IMR-90 (cell line): ENCODE measurements around the gene ADTRP. TPM values are rescaled to one million over a fixed set of nuclear protein-coding genes. Genes with fewer than 3 reads are reported as not detected.
A peak's percentile ranks its signal among the peaks of the same experiment; 100 is the strongest.

Source experiments
- ATAC-seq: fragments of 200-7000 bp; cut with Tn5 transposase; 2 replicates; pipeline ENCODE4 v1.9.1; 2020; ENCODE audit warnings: low read depth, mild to moderate bottlenecking, moderate library complexity
- BruUV-seq: library from RNA; stranded (reverse); fragments of 400-500 nt; replicated peaks from 2 replicates; lab custom pipeline; 2021; lab: Mats Ljungman, UMichigan
- CTCF ChIA-PET: fragments of 300-600 bp; formaldehyde crosslinking; extraction: SDS; loops from one replicate; lab custom pipeline; 2021; ENCODE audit warnings: antibody characterized with exemption; lab: Yijun Ruan, JAX
- POLR2A ChIA-PET: fragments of 300-600 bp; sonication (Branson Sonifier 250); formaldehyde crosslinking; loops from one replicate; lab custom pipeline; 2022; ENCODE audit warnings: antibody characterized with exemption; ENCODE audit not compliant: unreplicated experiment; lab: Charles Lee
- DNase-seq: peaks from one replicate; pipeline ENCODE4 v3.0.0; 2013
- H2AFZ ChIP-seq: replicated peaks from 2 replicates; pipeline ENCODE3; 2013; ENCODE audit warnings: low read length, mild to moderate bottlenecking; ENCODE audit not compliant: poor library complexity
- H2AK5ac ChIP-seq: 2 replicates; pipeline ENCODE4 v1.6.1; 2013; ENCODE audit warnings: low read depth, low read length, inconsistent platforms
- H2AK9ac ChIP-seq: replicated peaks from 2 replicates; pipeline ENCODE3; 2013; ENCODE audit warnings: mild to moderate bottlenecking, low read depth, low read length, moderate library complexity; ENCODE audit not compliant: poor library complexity
- H2BK120ac ChIP-seq: 2 replicates; pipeline ENCODE4 v1.6.1; 2013; ENCODE audit warnings: low read depth, low read length, inconsistent platforms
- H2BK15ac ChIP-seq: 3 replicates; pipeline ENCODE4 v1.6.1; 2013; ENCODE audit warnings: low read depth, low read length, inconsistent platforms
- H2BK20ac ChIP-seq: 2 replicates; pipeline ENCODE4 v1.6.1; 2013; ENCODE audit warnings: low read depth, mild to moderate bottlenecking, inconsistent platforms, low read length, moderate library complexity
- H2BK5ac ChIP-seq: 2 replicates; pipeline ENCODE4 v1.6.1; 2013; ENCODE audit warnings: mild to moderate bottlenecking, low read depth, low read length, inconsistent platforms; ENCODE audit not compliant: poor library complexity, severe bottlenecking
- H3K14ac ChIP-seq: replicated peaks from 2 replicates; pipeline ENCODE4 v1.6.1; 2013; ENCODE audit warnings: low read depth, low read length, inconsistent platforms
- H3K18ac ChIP-seq: 2 replicates; pipeline ENCODE4 v1.6.1; 2013; ENCODE audit warnings: low read depth, low read length, control low read depth
- H3K23ac ChIP-seq: 2 replicates; pipeline ENCODE4 v1.6.1; 2013; ENCODE audit warnings: low read depth, low read length, inconsistent platforms
- H3K27ac ChIP-seq: 2 replicates; pipeline ENCODE4 v1.5.1; 2013; ENCODE audit warnings: mild to moderate bottlenecking, control low read depth, low read length; ENCODE audit not compliant: insufficient read depth
- H3K27me3 ChIP-seq: 2 replicates; pipeline ENCODE4 v1.6.1; 2013; ENCODE audit warnings: low read length; ENCODE audit not compliant: control insufficient read depth, insufficient read depth
- H3K36me3 ChIP-seq: 2 replicates; pipeline ENCODE4 v1.6.1; 2013; ENCODE audit warnings: low read length, mixed read lengths; ENCODE audit not compliant: control insufficient read depth, insufficient read depth
- H3K4ac ChIP-seq: 2 replicates; pipeline ENCODE4 v1.6.1; 2013; ENCODE audit warnings: low read depth, low read length, inconsistent platforms
- H3K4me1 ChIP-seq: 2 replicates; pipeline ENCODE4 v1.6.1; 2013; ENCODE audit warnings: low read length, mixed read lengths; ENCODE audit not compliant: control insufficient read depth, insufficient read depth
- H3K4me2 ChIP-seq: 2 replicates; pipeline ENCODE4 v1.6.1; 2013; ENCODE audit warnings: low read depth, mild to moderate bottlenecking, control low read depth, low read length, moderate library complexity
- H3K4me3 ChIP-seq: 2 replicates; pipeline ENCODE4 v1.5.1; 2013; ENCODE audit warnings: low read depth, mild to moderate bottlenecking, control low read depth, low read length, moderate library complexity; ENCODE audit not compliant: insufficient read depth
- H3K56ac ChIP-seq: 2 replicates; pipeline ENCODE4 v1.6.1; 2013; ENCODE audit warnings: low read length, inconsistent platforms; ENCODE audit not compliant: insufficient read depth; ENCODE audit errors: extremely low read depth
- H3K79me1 ChIP-seq, 2 experiments: 2 replicates each; pipeline ENCODE4 v1.6.1; 2013; ENCODE audit warnings: low read length in 2 of 2, inconsistent platforms in 1 of 2, low read depth in 1 of 2
- H3K9ac ChIP-seq: 2 replicates; pipeline ENCODE4 v1.6.1; 2013; ENCODE audit warnings: low read depth, low read length, control low read depth
- H3K9me1 ChIP-seq: 2 replicates; pipeline ENCODE4 v1.6.1; 2013; ENCODE audit warnings: low read length, inconsistent platforms; ENCODE audit not compliant: insufficient read depth
- H3K9me3 ChIP-seq: 2 replicates; pipeline ENCODE4 v1.6.1; 2013; ENCODE audit warnings: low read length; ENCODE audit not compliant: control insufficient read depth, insufficient read depth
- H4K20me1 ChIP-seq: 2 replicates; pipeline ENCODE4 v1.6.1; 2013; ENCODE audit warnings: low read length, inconsistent platforms; ENCODE audit not compliant: insufficient read depth
- H4K5ac ChIP-seq: 2 replicates; pipeline ENCODE4 v1.6.1; 2013; ENCODE audit warnings: mild to moderate bottlenecking, low read depth, low read length, control low read depth
- H4K8ac ChIP-seq, 2 experiments: 2 replicates each; pipeline ENCODE4 v1.6.1; 2013; ENCODE audit warnings: low read depth in 2 of 2, low read length in 2 of 2, control low read depth in 1 of 2, inconsistent platforms in 1 of 2
- H4K91ac ChIP-seq: 2 replicates; pipeline ENCODE4 v1.6.1; 2013; ENCODE audit warnings: low read depth, low read length, inconsistent platforms; ENCODE audit not compliant: insufficient read depth
- CEBPB ChIP-seq: IDR thresholded peaks from 2 replicates; pipeline ENCODE4 v1.6.1; 2012; ENCODE audit warnings: low read depth, low read length, improper control_type of control experiment
- NFE2L2 ChIP-seq: fragments of 150-350 bp; IDR thresholded peaks from 2 replicates; pipeline ENCODE4 v1.6.1; 2016; ENCODE audit warnings: low read depth, mild to moderate bottlenecking, low read length
- WGBS, 2 experiments: methylation state at CpG; one replicate each; pipeline versions ENCODE4 v1.1.5 to v1.1.7; 2013; ENCODE audit warnings: missing lambda C conversion rate in 2 of 2; ENCODE audit not compliant: insufficient read length in 1 of 2; ENCODE audit errors: extremely low coverage in 2 of 2; 5-methylcytosine and 5-hydroxymethylcytosine counted together
- dilution Hi-C: fragments of 300-500 bp; cut with HindIII; formaldehyde crosslinking; loops from one replicate; pipeline ENCODE4 v1.14.3; 2018; ENCODE audit warnings: low sequenced_read_pairs; ENCODE audit not compliant: unreplicated experiment
- in situ Hi-C: fragments of 300-500 bp; cut with MboI; formaldehyde crosslinking; loops from 3 replicates; pipeline ENCODE4 v1.14.3; 2019; ENCODE audit warnings: low sequenced_read_pairs, inconsistent platforms, mixed read lengths
- intact Hi-C: fragments of 100-400 bp; cut with micrococcal nuclease; formaldehyde crosslinking; loops from 2 replicates; pipeline ENCODE4 v1.10.0; 2022
- polyA plus RNA-seq, 3 experiments: library from polyadenylated mRNA; depleted of rRNA; stranded (reverse); fragments of >200 nt; gene quantifications; 2 replicates each; pipeline ENCODE4 v1.2.3, GENCODE V29; 2012; ENCODE audit warnings: low replicate concordance in 1 of 3
- total RNA-seq: library from RNA; depleted of rRNA; stranded (reverse); fragments of >200 nt; gene quantifications from 2 replicates; pipeline ENCODE4 v1.2.3, GENCODE V29; 2012

ADTRP gene
- total and polyA plus RNA-seq, 2 of the 4 experiments (the other 2 are of a cell fraction) = 0.50 to 0.72 TPM

GRCh38 chr6:11727346-11727997 is 51.1 kb downstream of the ADTRP start:
- ChIA-PET POLR2A (interaction anchor here (0.6 kb wide), 1 partner anchor 567 kb away, joined by 7 read pairs; no protein-coding TSS in a partner anchor), CTCF (no interaction called here)
- no peaks in the 10 kb centered on the region for H3K36me3 ChIP-seq
- H3K14ac ChIP-seq = no peak overlapping the region
- peak; percentile 28 for DNase-seq
- WGBS, 2 experiments = 43% methylated on average over 2 of the region's 3 CpGs; no CpG with 5 or more reads in 1 of the 2 experiments
- no peak overlapping the region for H3K4ac ChIP-seq
- in situ Hi-C loops = no loop called here
- no peak for ATAC-seq
- H3K9me1 ChIP-seq = no peaks in the 10 kb centered on the region
- H2BK20ac ChIP-seq = no peak overlapping the region
- dilution Hi-C loops = no loop called here
- no peak overlapping the region for H3K23ac ChIP-seq
- H4K8ac ChIP-seq = no peak overlapping the region
- no peaks in the 10 kb centered on the region for H3K27me3 ChIP-seq
- TF ChIP-seq CEBPB (peak; percentile 41; the same call in 1 of the 2 replicates), NFE2L2 (no peak)
- no peaks in the 10 kb centered on the region for H4K20me1 ChIP-seq
- no peak overlapping the region for H2AFZ ChIP-seq
- no peaks in the 10 kb centered on the region for H3K79me1 ChIP-seq
- no peaks in the 10 kb centered on the region for H3K9me3 ChIP-seq
- H2BK120ac ChIP-seq = no peak overlapping the region
- no peak overlapping the region for H4K91ac ChIP-seq
- intact Hi-C loops = no loop called here
- no peak overlapping the region for H3K9ac ChIP-seq
- H3K56ac ChIP-seq = no peak overlapping the region
- no peak overlapping the region for H2AK5ac ChIP-seq
- no peak overlapping the region for H2BK15ac ChIP-seq
- no peak overlapping the region for H2BK5ac ChIP-seq
- H3K4me3 ChIP-seq = no peak overlapping the region
- no TSS peak for BruUV-seq
- H3K4me1 ChIP-seq = peaks cover 2% of the 10 kb centered on the region; the same call in 1 of the 2 replicates
- no peak overlapping the region for H4K5ac ChIP-seq
- H3K4me2 ChIP-seq = no peak overlapping the region
- H3K18ac ChIP-seq = no peak overlapping the region
- no peak overlapping the region for H3K27ac ChIP-seq
- no peak overlapping the region for H2AK9ac ChIP-seq
